ENCODE results near the gene ZNF665.
"Not testable (repeated sequence)": the region's sequence is repeated elsewhere in the genome, so short reads cannot be mapped to it uniquely, and the experiment has no call there.

Gene ZNF665

GRCh38 chr19:53192771-53193534 lies at the start of gene ZNF665:
TSS of gene ZNF665 (minus strand) at chr19:53193358. CDS start at chr19:53182898, 10,460 bp downstream.
- peaks cover 13% of the 10 kb centered on the region for H3K4me1 ChIP-seq (ENCODE audit: control insufficient read depth, insufficient read depth, low read length)
- peak within 1 kb of the TSS; percentile 91 to 92 for H3K4me3 ChIP-seq (ENCODE audit: low read length in 2 of 2)
- no peaks in the 10 kb centered on the region for H3K27me3 ChIP-seq (ENCODE audit: control insufficient read depth in 1 of 2, insufficient read depth in 2 of 2, low read length in 2 of 2)
- peaks cover 0 to 2% of the 10 kb centered on the region in 2 donors for H3K36me3 ChIP-seq (ENCODE audit: control insufficient read depth in 2 of 2, insufficient read depth in 2 of 2, low read length in 2 of 2)
- H3K27ac ChIP-seq (ENCODE audit: low read length) = peak within 1 kb of the TSS; percentile 78
- no peaks in the 10 kb centered on the region for H3K9me3 ChIP-seq (ENCODE audit: control insufficient read depth in 2 of 2, low read length in 2 of 2)
- peak within 1 kb of the TSS; percentile 90 for H3K9ac ChIP-seq (ENCODE audit: low read length in 2 of 2)

DNA sequence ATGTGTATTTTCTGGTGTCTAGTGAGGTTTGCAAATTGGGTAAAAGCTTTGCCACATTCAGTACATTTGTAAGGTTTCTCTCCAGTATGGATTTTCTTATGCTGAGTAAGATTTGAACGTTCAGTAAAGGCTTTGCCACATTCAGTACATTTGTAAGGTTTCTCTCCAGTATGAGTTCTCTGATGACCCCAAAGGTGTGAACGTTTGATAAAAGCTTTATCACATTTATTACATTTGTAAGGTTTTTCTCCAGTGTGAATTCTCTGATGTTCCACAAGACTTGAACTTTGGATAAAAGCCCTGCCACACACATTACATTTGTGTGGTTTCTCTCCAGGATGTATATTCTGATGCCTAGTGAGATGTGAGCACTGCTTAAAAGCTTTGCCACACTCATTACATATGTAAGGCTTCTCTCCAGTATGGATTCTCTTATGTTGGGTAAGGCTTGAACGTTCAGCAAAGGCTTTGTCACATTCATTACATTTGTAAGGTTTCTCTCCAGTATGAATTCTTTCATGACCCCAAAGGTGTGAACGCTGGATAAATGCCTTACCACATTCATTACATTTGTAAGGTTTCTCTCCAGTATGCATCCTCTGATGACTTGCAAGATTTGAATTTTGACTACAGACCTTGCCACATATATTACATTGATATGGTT lies 44.1 kb upstream of the ZNF665 start:
- peak overlapping the region in 1 of 2 donors; percentile 1 for H3K4me3 ChIP-seq (ENCODE audit: low read length in 2 of 2)
- H3K27ac ChIP-seq (ENCODE audit: low read length) = no peak overlapping the region
- peaks cover 39 to 72% of the 10 kb centered on the region in 2 donors for H3K9me3 ChIP-seq (ENCODE audit: control insufficient read depth in 2 of 2, low read length in 2 of 2)
- no peaks in the 10 kb centered on the region for H3K27me3 ChIP-seq (ENCODE audit: control insufficient read depth in 1 of 2, insufficient read depth in 2 of 2, low read length in 2 of 2)
- peaks cover 37 to 54% of the 10 kb centered on the region in 2 donors for H3K36me3 ChIP-seq (ENCODE audit: control insufficient read depth in 2 of 2, insufficient read depth in 2 of 2, low read length in 2 of 2)
- no peak overlapping the region for H3K9ac ChIP-seq (ENCODE audit: low read length in 2 of 2)
- H3K4me1 ChIP-seq (ENCODE audit: control insufficient read depth, insufficient read depth, low read length) = no peaks in the 10 kb centered on the region

- Histone ChIP-seq H3K36me3 (ENCODE audit: control insufficient read depth in 2 of 2, insufficient read depth in 2 of 2, low read length in 2 of 2) (no peaks in the 10 kb centered on the region), H3K9me3 (ENCODE audit: control insufficient read depth in 2 of 2, low read length in 2 of 2) (peaks cover 13 to 47% of the 10 kb centered on the region in 2 donors), H3K4me1 (ENCODE audit: control insufficient read depth, insufficient read depth, low read length) (no peaks in the 10 kb centered on the region), H3K9ac (ENCODE audit: low read length in 2 of 2) (no peak overlapping the region), H3K27ac (ENCODE audit: low read length) (no peak overlapping the region), H3K27me3 (ENCODE audit: control insufficient read depth in 1 of 2, insufficient read depth in 2 of 2, low read length in 2 of 2) (no peaks in the 10 kb centered on the region), H3K4me3 (ENCODE audit: low read length in 2 of 2) (no peak overlapping the region)
Observed at GRCh38 chr19:53224606-53225005, 31.4 kb upstream of the ZNF665 start.

DNA sequence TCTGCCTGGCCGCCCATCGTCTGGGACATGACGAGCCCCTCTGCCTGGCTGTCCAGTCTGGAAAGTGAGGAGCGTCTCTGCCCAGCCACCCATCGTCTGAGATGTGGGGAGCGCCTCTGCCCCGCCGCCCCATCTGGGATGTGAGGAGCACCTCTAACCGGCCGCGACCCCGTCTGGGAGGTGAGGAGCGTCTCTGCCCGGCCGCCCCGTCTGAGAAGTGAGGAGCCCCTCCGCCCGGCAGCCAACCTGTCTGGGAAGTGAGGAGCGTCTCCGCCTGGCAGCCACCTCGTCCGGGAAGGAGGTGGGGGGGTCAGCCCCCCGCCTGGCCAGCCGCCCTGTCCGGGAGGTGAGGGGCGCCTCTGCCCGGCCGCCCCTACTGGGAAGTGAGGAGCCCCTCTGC lies 29.6 kb upstream of the ZNF665 start:
- not testable (repeated sequence) for H3K27me3 ChIP-seq (ENCODE audit: control insufficient read depth in 1 of 2, insufficient read depth in 2 of 2, low read length in 2 of 2); H3K4me1 ChIP-seq (ENCODE audit: control insufficient read depth, insufficient read depth, low read length); H3K27ac ChIP-seq (ENCODE audit: low read length); H3K9ac ChIP-seq (ENCODE audit: low read length in 2 of 2); H3K36me3 ChIP-seq (ENCODE audit: control insufficient read depth in 2 of 2, insufficient read depth in 2 of 2, low read length in 2 of 2); H3K4me3 ChIP-seq (ENCODE audit: low read length in 2 of 2)
- H3K9me3 ChIP-seq (ENCODE audit: control insufficient read depth in 2 of 2, low read length in 2 of 2) = peaks cover 17 to 52% of the 10 kb centered on the region in 2 donors

DNA sequence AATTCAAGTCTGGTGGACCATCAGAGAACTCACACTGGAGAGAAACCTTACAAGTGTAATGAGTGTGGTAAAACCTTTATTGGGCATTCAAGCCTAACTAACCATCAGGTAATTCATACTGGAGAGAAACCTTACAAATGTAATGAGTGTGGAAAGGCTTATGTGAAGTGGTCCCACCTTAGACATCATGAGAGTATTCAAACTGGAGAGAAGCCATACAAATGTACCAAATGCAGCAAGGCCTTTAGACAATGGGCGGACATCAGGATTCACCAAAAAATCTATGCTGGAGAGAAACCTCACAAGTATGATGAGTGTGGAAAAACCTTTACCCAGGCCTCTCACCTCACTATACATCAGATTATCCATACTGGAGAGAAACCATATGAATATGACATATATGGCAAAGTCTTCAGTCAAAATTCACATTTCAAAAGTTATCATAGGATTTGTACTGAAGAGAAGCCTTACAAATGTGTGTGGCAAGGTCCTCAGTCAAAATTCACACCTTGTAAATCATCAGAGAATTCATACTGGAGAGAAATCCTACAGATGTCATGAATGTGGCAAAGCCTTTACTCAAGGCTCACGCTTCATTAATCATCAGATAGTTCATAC lies 19.7 kb upstream of the ZNF665 start:
- H3K36me3 ChIP-seq (ENCODE audit: control insufficient read depth in 2 of 2, insufficient read depth in 2 of 2, low read length in 2 of 2) = peaks cover 12 to 23% of the 10 kb centered on the region in 2 donors
- no peak overlapping the region for H3K9ac ChIP-seq (ENCODE audit: low read length in 2 of 2)
- H3K27ac ChIP-seq (ENCODE audit: low read length) = no peak overlapping the region
- peaks cover 28 to 76% of the 10 kb centered on the region in 2 donors for H3K9me3 ChIP-seq (ENCODE audit: control insufficient read depth in 2 of 2, low read length in 2 of 2)
- H3K27me3 ChIP-seq (ENCODE audit: control insufficient read depth in 1 of 2, insufficient read depth in 2 of 2, low read length in 2 of 2) = no peaks in the 10 kb centered on the region
- no peaks in the 10 kb centered on the region for H3K4me1 ChIP-seq (ENCODE audit: control insufficient read depth, insufficient read depth, low read length)
- H3K4me3 ChIP-seq (ENCODE audit: low read length in 2 of 2) = peak overlapping the region in 1 of 2 donors; percentile 1

DNA sequence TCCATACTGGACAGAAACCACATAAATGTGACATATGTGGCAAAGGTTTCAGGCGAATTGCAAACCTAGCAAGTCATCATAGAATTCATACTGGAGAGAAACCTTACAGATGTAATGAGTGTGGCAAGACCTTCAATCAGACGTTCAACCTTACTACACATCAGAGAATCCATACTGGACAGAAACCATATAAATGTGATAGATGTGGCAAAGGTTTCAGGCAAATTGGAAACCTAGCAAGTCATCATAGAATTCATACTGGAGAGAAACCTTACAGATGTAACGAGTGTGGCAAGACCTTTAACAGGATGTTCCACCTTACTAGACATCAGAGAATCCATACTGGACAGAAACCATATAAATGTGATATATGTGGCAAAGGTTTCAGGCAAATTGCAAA lies 18.4 kb upstream of the ZNF665 start:
- H3K27me3 ChIP-seq (ENCODE audit: control insufficient read depth in 1 of 2, insufficient read depth in 2 of 2, low read length in 2 of 2); H3K27ac ChIP-seq (ENCODE audit: low read length); H3K4me1 ChIP-seq (ENCODE audit: control insufficient read depth, insufficient read depth, low read length); H3K9ac ChIP-seq (ENCODE audit: low read length in 2 of 2): not testable (repeated sequence)
- Histone ChIP-seq H3K9me3 (ENCODE audit: control insufficient read depth in 2 of 2, low read length in 2 of 2) (peaks cover 26 to 73% of the 10 kb centered on the region in 2 donors), H3K36me3 (ENCODE audit: control insufficient read depth in 2 of 2, insufficient read depth in 2 of 2, low read length in 2 of 2) (peaks cover 13 to 23% of the 10 kb centered on the region in 2 donors), H3K4me3 (ENCODE audit: low read length in 2 of 2) (peak overlapping the region in 1 of 2 donors; percentile 45)

GRCh38 chr19:53196777-53197396 lies 3.7 kb upstream of the ZNF665 start:
- Histone ChIP-seq H3K4me3 (ENCODE audit: low read length in 2 of 2) (peak overlapping the region; percentile 97 to 100), H3K27ac (ENCODE audit: low read length) (peak overlapping the region; percentile 78), H3K4me1 (ENCODE audit: control insufficient read depth, insufficient read depth, low read length) (peaks cover 14% of the 10 kb centered on the region), H3K36me3 (ENCODE audit: control insufficient read depth in 2 of 2, insufficient read depth in 2 of 2, low read length in 2 of 2) (peaks cover 2 to 10% of the 10 kb centered on the region in 2 donors), H3K9me3 (ENCODE audit: control insufficient read depth in 2 of 2, low read length in 2 of 2) (peaks cover 3 to 8% of the 10 kb centered on the region in 2 donors), H3K27me3 (ENCODE audit: control insufficient read depth in 1 of 2, insufficient read depth in 2 of 2, low read length in 2 of 2) (no peaks in the 10 kb centered on the region), H3K9ac (ENCODE audit: low read length in 2 of 2) (peak overlapping the region; percentile 91 to 98)

DNA sequence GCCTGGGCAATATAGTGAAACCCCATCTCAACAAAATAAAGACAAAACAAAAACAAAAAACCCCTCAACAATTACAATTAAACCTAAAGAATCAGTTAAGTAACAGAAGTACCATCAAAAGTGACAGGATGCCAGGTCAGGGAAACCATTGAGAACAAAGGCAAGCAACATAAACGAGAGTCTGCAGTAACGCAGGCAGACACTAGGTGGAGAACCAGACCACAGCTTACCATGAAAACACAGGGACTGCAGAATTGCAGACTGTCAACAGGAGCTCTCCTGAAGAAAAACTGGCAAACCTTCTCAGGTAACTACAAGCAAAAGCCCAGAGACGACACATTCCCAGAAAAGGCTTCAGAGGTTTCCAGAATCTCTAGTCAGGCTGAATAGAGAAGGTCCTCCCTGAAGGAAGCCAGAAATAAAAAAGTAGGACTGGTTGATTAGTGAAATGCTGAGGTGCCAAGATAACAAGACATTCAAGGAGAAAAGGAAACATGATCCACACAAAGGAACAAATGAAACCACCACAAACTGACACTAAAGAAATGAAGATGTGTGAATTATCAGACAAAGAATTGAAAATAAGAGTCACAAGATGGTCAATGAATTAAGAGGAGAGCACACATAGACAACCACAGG lies 2.2 kb upstream of the ZNF665 start:
- H3K27ac ChIP-seq (ENCODE audit: low read length) = no peak overlapping the region
- no peak overlapping the region for H3K9ac ChIP-seq (ENCODE audit: low read length in 2 of 2)
- no peak overlapping the region for H3K4me3 ChIP-seq (ENCODE audit: low read length in 2 of 2)
- H3K4me1 ChIP-seq (ENCODE audit: control insufficient read depth, insufficient read depth, low read length) = peaks cover 14% of the 10 kb centered on the region
- peaks cover 3 to 5% of the 10 kb centered on the region in 2 donors for H3K9me3 ChIP-seq (ENCODE audit: control insufficient read depth in 2 of 2, low read length in 2 of 2)
- H3K36me3 ChIP-seq (ENCODE audit: control insufficient read depth in 2 of 2, insufficient read depth in 2 of 2, low read length in 2 of 2) = peaks cover 0 to 5% of the 10 kb centered on the region in 2 donors
- no peaks in the 10 kb centered on the region for H3K27me3 ChIP-seq (ENCODE audit: control insufficient read depth in 1 of 2, insufficient read depth in 2 of 2, low read length in 2 of 2)

DNA sequence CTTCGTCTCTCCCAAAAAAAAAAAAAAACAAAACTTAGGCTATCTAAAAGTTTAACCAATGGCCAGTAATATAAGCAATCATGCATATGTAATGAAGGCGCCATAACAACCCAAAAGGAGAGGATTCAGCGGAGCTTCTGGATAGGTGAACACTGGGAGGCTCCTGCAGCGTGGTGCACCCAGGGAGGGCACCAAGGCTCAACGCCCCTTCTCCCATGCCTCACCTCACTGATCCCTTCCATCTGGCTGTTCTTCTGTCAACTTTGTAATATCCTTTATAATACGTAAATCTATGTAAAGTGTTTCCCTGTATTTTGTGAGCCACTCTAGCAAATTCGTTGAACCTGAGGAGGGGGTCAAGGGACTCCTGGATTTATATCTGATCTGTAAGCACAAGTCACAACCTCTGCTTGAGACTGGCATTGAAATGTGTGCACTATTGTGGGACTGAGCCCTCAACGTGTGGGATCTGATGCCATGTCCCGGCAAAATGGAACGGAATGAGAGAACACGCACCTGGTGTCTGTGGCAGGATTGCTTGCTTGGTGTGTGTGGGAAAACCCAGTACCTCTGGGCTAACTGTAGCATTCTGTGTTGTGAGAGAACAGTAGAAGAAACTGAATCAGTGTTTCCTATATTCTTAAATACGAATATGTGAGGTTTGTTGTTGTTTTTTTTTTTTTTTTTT lies 521 bp upstream of the ZNF665 start:
- H3K9me3 ChIP-seq (ENCODE audit: control insufficient read depth in 2 of 2, low read length in 2 of 2) = no peaks in the 10 kb centered on the region
- peaks cover 14% of the 10 kb centered on the region for H3K4me1 ChIP-seq (ENCODE audit: control insufficient read depth, insufficient read depth, low read length)
- H3K27ac ChIP-seq (ENCODE audit: low read length) = no peak overlapping the region
- H3K36me3 ChIP-seq (ENCODE audit: control insufficient read depth in 2 of 2, insufficient read depth in 2 of 2, low read length in 2 of 2) = peaks cover 0 to 2% of the 10 kb centered on the region in 2 donors
- H3K4me3 ChIP-seq (ENCODE audit: low read length in 2 of 2) = peak overlapping the region; percentile 91 to 92
- peak overlapping the region in 1 of 2 donors; percentile 36 for H3K9ac ChIP-seq (ENCODE audit: low read length in 2 of 2)
- H3K27me3 ChIP-seq (ENCODE audit: control insufficient read depth in 1 of 2, insufficient read depth in 2 of 2, low read length in 2 of 2) = no peaks in the 10 kb centered on the region

DNA sequence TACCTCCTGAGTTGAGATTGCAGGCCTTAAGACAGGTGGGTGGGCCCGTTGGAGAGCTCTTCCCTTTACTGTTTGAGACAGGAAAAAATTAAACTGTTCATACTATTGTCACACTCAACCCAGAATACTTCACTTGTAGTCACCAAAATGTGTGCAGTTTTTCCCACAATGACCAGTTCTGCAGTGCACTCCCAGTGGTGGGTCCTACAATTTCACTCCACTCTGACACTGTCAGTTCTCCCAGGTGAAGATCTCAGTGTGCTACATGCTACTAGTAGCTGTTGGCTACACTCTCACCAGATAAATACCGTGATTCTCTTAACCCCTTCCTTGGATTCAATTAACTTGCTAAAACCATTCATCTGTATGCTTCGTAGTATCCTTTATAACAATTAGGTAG lies 2.9 kb downstream of the ZNF665 start:
- Histone ChIP-seq H3K36me3 (ENCODE audit: control insufficient read depth in 2 of 2, insufficient read depth in 2 of 2, low read length in 2 of 2) (peaks cover 0 to 2% of the 10 kb centered on the region in 2 donors), H3K9ac (ENCODE audit: low read length in 2 of 2) (no peak overlapping the region), H3K27ac (ENCODE audit: low read length) (no peak overlapping the region), H3K4me3 (ENCODE audit: low read length in 2 of 2) (no peak overlapping the region), H3K27me3 (ENCODE audit: control insufficient read depth in 1 of 2, insufficient read depth in 2 of 2, low read length in 2 of 2) (no peaks in the 10 kb centered on the region), H3K9me3 (ENCODE audit: control insufficient read depth in 2 of 2, low read length in 2 of 2) (no peaks in the 10 kb centered on the region), H3K4me1 (ENCODE audit: control insufficient read depth, insufficient read depth, low read length) (peaks cover 9% of the 10 kb centered on the region)
